GM18507 (cell line): Measurements from ENCODE around the gene TRIM25.

Source experiments
- DNase-seq: peaks from one replicate; pipeline ENCODE4 v3.0.0; 2011; ENCODE audit warnings: low read depth; ENCODE audit not compliant: insufficient read length; ENCODE audit errors: extremely low spot score
- FAIRE-seq: peaks from 2 replicates; lab custom pipeline; 2011; peaks lifted over from hg19 to GRCh38; lab: Jason Lieb, UNC

Gene TRIM25

GRCh38 chr17:56897646-56898424 is 16.0 kb downstream of the TRIM25 start:
- DNase-seq (no peak), FAIRE-seq (peak; percentile 35)

DNA sequence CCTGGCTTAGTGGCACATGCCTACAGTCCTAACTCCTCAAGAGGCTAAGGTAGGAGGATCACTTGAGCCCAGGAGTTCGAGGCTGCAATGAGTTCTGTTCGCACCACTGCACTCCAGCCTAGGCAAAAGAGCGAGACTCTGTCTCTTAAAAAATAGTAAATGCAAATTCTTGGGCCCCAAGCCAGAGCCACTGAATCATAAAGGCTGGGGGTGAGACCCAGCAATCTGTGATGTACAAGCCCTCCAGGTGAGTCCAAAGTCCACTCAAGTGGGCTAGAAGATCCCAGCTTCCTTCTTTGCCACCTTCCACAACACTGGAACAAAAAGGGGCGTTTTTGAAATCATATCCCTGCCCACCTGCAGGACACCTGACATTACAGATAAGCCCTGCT is 16.9 kb downstream of the TRIM25 start:
- FAIRE-seq (no peak), DNase-seq (no peak)

DNA sequence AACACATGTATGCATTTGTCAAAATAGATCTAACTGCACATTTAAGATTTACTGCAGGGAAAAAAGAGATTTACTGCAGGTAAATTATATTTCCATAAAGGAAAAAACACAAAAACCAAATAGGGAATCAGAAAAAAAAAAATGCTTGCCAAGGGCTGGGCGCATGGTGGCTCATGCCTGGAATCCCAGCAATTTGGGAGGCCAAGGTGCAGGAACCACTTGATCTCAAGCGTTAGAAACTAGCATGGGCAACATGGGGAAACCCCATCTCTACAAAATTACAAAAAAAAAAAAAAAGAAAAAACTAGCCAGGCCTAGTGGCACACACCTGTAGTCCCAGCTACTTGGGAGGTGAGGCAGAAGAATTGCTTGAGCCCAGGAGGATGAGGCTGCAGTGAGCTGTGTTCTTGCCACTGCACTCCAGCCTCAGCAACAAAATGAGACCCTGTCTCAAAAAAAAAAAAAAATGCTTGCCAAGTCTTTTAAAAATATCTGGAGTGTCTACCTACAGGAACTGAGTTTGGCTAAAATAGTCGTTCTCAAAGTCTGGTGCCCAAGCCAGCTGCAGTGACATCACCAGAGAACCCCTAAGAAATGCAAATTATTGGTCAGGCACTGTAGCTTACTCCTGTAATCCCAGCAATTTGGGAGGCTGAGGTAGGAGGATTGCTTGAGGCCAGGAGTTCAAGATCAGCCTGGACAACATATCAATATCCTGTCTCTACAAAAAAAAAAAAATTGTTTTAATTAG is 17.5 kb downstream of the TRIM25 start:
- no peak for FAIRE-seq
- DNase-seq = no peak

GRCh38 chr17:56894859-56895455 is 18.9 kb downstream of the TRIM25 start:
- DNase-seq (no peak), FAIRE-seq (no peak)

DNA sequence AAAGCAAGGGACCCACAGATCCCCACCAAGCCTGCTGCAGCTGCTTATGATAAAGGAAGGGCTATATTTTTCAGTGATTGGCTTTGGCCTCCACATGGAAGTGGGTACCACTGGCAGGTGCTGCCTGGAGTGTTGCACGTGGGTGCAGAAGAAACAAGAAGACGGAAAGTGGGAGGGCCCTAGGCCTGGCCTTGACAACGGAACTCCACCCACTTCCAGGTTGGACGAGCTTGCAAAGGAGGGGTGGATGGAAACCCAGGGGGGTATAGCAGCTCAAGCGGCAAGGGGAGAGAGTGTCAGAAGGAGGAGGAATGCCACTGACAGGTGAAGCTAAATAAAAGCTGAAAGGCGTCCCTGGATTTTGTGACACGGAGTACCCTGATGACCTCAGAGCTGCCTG is 20.3 kb downstream of the TRIM25 start:
- DNase-seq (no peak), FAIRE-seq (no peak)

DNA sequence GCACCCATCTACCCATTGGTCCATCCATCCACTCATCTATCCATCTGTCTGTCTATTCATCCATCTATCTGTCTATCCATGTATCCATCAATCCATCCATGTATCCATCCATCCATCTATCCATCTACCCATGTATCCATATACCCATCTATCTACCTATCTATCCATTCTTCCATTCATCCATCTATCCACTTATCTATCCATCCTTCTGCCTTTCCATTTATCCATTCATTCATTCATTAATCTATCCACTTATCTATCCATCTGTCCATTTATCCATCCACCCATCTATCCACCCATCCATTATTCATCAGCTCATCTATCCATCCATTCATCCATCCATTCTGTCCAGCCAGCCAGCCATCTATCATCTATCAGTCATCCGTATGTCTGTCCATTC is 21.5 kb downstream of the TRIM25 start:
- FAIRE-seq (no peak), DNase-seq (no peak)

GRCh38 chr17:56891751-56892150 is 22.1 kb downstream of the TRIM25 start:
- DNase-seq = no peak

GRCh38 chr17:56890906-56891674 is 22.8 kb downstream of the TRIM25 start:
- no peak for FAIRE-seq

More at GRCh38 chr17:56891751-56892150, 22.1 kb downstream of the TRIM25 start:
- no peak for FAIRE-seq

GRCh38 chr17:56890390-56890789 is 23.5 kb downstream of the TRIM25 start:
- no peak for FAIRE-seq

More at GRCh38 chr17:56890906-56891674, 22.8 kb downstream of the TRIM25 start:
- DNase-seq = no peak

DNA sequence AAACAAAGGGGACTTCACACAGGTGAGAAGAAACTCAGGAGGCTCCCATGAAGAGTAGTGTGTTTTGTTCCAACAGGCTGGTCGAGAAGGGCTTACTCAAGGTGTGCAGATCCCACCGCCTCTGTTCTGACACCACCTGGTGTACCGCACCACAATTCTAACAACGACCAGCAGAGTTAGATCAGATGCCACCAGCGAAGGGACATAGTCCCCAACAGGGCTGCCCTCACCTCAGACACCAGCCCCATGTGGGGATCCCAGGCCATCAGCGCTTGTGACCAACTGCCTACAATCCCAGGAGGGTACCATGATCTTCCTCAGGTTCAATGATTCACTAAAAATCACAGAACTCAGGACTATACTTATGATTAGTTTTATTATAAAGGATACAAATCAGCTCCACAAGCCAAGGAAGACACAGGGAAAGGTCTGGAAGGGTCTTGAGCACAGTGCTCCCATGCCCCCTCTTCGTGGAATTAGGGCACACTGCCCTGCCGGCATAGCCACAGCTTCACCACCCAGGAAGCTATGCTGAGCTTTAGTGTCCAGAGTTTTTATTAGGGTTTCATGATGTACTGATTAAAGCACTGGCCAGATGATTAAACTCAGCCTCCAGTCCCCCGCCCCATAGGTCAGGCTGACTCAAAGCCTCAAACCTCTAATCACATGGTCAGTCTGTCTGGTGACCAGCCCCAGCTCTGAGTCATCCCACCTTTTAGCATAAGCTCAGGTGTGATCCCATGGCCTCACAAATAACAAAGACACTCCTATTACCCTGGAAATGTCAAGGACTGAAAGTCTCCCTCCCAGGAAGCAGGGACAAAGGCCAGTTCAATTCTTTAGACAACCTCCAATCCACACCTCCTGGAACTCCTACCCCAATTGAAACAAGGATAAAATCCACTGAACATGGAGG is 26.0 kb downstream of the TRIM25 start:
- FAIRE-seq = no peak
- no peak for DNase-seq

More at GRCh38 chr17:56890390-56890789, 23.5 kb downstream of the TRIM25 start:
- no peak for DNase-seq

GRCh38 chr17:56887105-56887504 is 26.7 kb downstream of the TRIM25 start:
- DNase-seq = no peak
- FAIRE-seq = no peak

DNA sequence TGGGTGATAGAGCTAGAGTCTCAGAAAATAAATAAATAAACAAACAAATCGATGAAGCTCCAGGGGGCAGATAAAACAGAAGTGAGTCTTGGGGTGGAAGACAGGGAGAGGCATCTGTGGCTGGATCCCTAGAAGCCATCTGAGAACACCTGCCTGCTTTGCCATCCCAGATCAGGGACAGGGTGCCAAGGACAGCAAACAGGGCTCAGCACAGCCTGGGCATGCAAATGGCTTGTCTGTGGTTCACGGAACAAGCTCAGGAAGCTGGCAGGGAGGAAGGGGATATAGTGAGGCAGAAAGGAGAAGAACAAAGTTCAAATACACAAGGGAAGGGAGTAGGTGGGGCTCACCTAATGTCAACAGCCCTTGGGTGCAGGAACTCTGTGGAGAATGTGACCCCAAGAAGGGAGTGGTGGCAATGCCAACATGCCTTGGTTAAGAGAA is 27.5 kb downstream of the TRIM25 start:
- FAIRE-seq (no peak), DNase-seq (no peak)

GRCh38 chr17:56885312-56885657 is 28.6 kb downstream of the TRIM25 start:
- DNase-seq = no peak
- no peak for FAIRE-seq

DNA sequence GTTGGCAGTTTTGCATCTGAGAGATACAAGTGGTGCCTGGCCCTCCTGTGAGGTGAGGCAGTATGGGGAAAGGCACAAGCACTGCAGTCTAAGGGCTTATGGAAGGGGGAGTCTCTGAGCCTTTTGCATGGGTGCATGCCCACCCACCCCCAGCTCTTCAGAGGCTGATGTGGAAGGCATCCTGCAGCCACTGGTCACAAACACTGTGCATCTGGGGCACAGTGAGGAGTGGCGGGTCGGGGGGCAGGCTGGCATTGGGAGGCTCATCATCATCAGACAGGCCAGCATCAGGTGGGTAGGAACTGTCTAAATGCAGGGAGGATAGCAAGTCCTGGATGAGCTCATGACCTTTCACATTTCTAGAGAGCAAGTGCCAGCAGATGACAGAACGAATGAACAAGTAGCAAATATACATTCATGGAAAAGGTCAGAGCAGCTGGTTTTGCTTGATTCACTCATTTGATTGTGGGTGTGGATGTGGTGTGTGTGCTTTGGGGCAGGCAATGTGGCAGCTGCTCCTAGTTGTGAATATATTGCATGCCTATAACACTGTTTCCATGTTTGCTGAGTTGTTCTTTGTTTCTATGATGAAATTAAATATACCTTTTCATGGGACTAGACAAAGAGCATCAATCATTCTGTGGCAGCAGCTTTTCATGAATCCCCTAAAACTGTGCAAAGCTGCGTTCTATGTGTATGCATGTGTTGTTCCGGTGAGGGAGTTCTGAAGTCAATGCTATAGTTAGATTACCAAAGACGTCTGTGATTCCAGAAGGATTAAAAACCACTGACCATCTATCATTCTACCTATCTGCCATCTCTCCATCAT is 29.2 kb downstream of the TRIM25 start:
- DNase-seq (no peak), FAIRE-seq (no peak)

- DNase-seq = no peak
- FAIRE-seq = no peak
Measured at GRCh38 chr17:56883616-56884015, 30.2 kb downstream of the TRIM25 start.

- DNase-seq (no peak), FAIRE-seq (no peak)
Measured at GRCh38 chr17:56881685-56882295, 32.1 kb downstream of the TRIM25 start.

- FAIRE-seq = no peak
- DNase-seq = no peak
Measured at GRCh38 chr17:56880571-56880970, 33.3 kb downstream of the TRIM25 start.

GRCh38 chr17:56880133-56880532 is 33.7 kb downstream of the TRIM25 start:
- no peak for DNase-seq

More at GRCh38 chr17:56880133-56880532, 33.7 kb downstream of the TRIM25 start:
- FAIRE-seq = no peak
